MCF 10A (cell line): ENCODE data around the gene SLC1A1. TPM values are rescaled to one million over a fixed set of nuclear protein-coding genes. Genes with fewer than 3 reads are reported as not detected.
"Not testable (repeated sequence)": the region's sequence is repeated elsewhere in the genome, so short reads cannot be mapped to it uniquely, and the experiment has no call there.

Experiments used
- BruUV-seq: library from RNA; stranded (reverse); fragments of 400-500 nt; replicated peaks from 2 replicates; lab custom pipeline; 2021; lab: Mats Ljungman, UMichigan
- CTCF ChIA-PET: fragments of 300-600 bp; sonication (Branson Sonifier 250); formaldehyde crosslinking; extraction: SDS; loops from one replicate; lab custom pipeline; 2021; ENCODE audit warnings: antibody characterized with exemption, inconsistent platforms; lab: Yijun Ruan, JAX
- POLR2A ChIA-PET: fragments of 300-600, 350-650 bp; sonication (Branson Sonifier 250); formaldehyde crosslinking; extraction: SDS; loops from one replicate; lab custom pipeline; 2020; ENCODE audit warnings: antibody characterized with exemption, inconsistent platforms; lab: Yijun Ruan, JAX
- DNase-seq: peaks from one replicate; pipeline ENCODE4 v3.0.0-alpha.2; 2018; ENCODE audit not compliant: unreplicated experiment
- H3K27ac Mint-ChIP-seq: one replicate; pipeline ENCODE4 v1.8.0; 2022; ENCODE audit warnings: mild to moderate bottlenecking, low read depth, mixed read lengths; ENCODE audit not compliant: unreplicated experiment
- H3K27me3 Mint-ChIP-seq: one replicate; pipeline ENCODE4 v1.8.0; 2022; ENCODE audit warnings: mixed read lengths; ENCODE audit not compliant: insufficient read depth, unreplicated experiment
- H3K36me3 Mint-ChIP-seq: one replicate; pipeline ENCODE4 v1.8.0; 2022; ENCODE audit warnings: mild to moderate bottlenecking, moderate library complexity, mixed read lengths; ENCODE audit not compliant: insufficient read depth, unreplicated experiment
- H3K4me1 Mint-ChIP-seq: one replicate; pipeline ENCODE4 v1.8.0; 2022; ENCODE audit warnings: mixed read lengths; ENCODE audit not compliant: insufficient read depth, unreplicated experiment
- H3K4me3 Mint-ChIP-seq: one replicate; pipeline ENCODE4 v1.8.0; 2022; ENCODE audit warnings: mild to moderate bottlenecking, moderate library complexity, mixed read lengths; ENCODE audit not compliant: unreplicated experiment
- H3K9me3 Mint-ChIP-seq: one replicate; pipeline ENCODE4 v1.8.0; 2022; ENCODE audit warnings: mixed read lengths; ENCODE audit not compliant: unreplicated experiment
- CTCF ChIP-seq: fragments of 200-600 bp; IDR thresholded peaks from one replicate; pipeline ENCODE4 v1.8.0; 2022; ENCODE audit warnings: antibody characterized with exemption, mild to moderate bottlenecking; ENCODE audit not compliant: unreplicated experiment
- intact Hi-C: fragments of 100-400 bp; cut with micrococcal nuclease; formaldehyde crosslinking; loops from 2 replicates; pipeline ENCODE4 v1.14.1; 2022
- total RNA-seq: library from RNA; stranded (reverse); gene quantifications from 2 replicates; pipeline ENCODE4 v1.2.3, GENCODE V29; 2022

The SLC1A1 gene
- total RNA-seq, 1 experiment from 2014 or later: 0.16 TPM

GRCh38 chr9:4541281-4541680, 51.0 kb downstream of the SLC1A1 start:
- H3K4me3 Mint-ChIP-seq: no peak overlapping the region
- intact Hi-C loops: no loop called here
- H3K9me3 Mint-ChIP-seq: no peaks in the 10 kb centered on the region
- CTCF ChIA-PET: interaction anchor here (1.1 kb wide), 1 partner anchor 62 kb away, joined by 3 read pairs; no protein-coding TSS in a partner anchor
- no peak overlapping the region for H3K27ac Mint-ChIP-seq
- no peak for DNase-seq
- no peak for TF ChIP-seq CTCF
- H3K4me1 Mint-ChIP-seq: no peaks in the 10 kb centered on the region
- no peaks in the 10 kb centered on the region for H3K36me3 Mint-ChIP-seq
- no peaks in the 10 kb centered on the region for H3K27me3 Mint-ChIP-seq
- POLR2A ChIA-PET: interaction anchor here (0.6 kb wide), 1 partner anchor 541 kb away, joined by 3 read pairs; no protein-coding TSS in a partner anchor
- BruUV-seq: no TSS peak

- CTCF ChIA-PET: no interaction called here
- H3K27ac Mint-ChIP-seq: no peak overlapping the region
- no peaks in the 10 kb centered on the region for H3K27me3 Mint-ChIP-seq
- H3K9me3 Mint-ChIP-seq: no peaks in the 10 kb centered on the region
- intact Hi-C loops: no loop called here
- no peak for TF ChIP-seq CTCF
- DNase-seq: no peak
- H3K4me3 Mint-ChIP-seq: no peak overlapping the region
- POLR2A ChIA-PET: interaction anchor here (0.7 kb wide), 1 partner anchor 1029 kb away, joined by 3 read pairs; no protein-coding TSS in a partner anchor
- H3K4me1 Mint-ChIP-seq: no peaks in the 10 kb centered on the region
- BruUV-seq: no TSS peak
- no peaks in the 10 kb centered on the region for H3K36me3 Mint-ChIP-seq
These were observed 51.6 kb downstream of the SLC1A1 start for GRCh38 chr9:4541856-4542255.

GRCh38 chr9:4544714-4545113, 54.4 kb downstream of the SLC1A1 start:
- H3K36me3 Mint-ChIP-seq, H3K4me1 Mint-ChIP-seq, POLR2A ChIA-PET, H3K4me3 Mint-ChIP-seq, H3K27ac Mint-ChIP-seq, H3K9me3 Mint-ChIP-seq, intact Hi-C loops, H3K27me3 Mint-ChIP-seq, DNase-seq, BruUV-seq: not testable (repeated sequence)
- CTCF ChIA-PET: interaction anchor here (1.1 kb wide), 1 partner anchor 9 kb away, joined by 4 read pairs; no protein-coding TSS in a partner anchor

- Mint-ChIP-seq H3K4me1 (no peaks in the 10 kb centered on the region), H3K27ac (no peak overlapping the region), H3K36me3 (no peaks in the 10 kb centered on the region), H3K4me3 (no peak overlapping the region), H3K9me3 (no peaks in the 10 kb centered on the region), H3K27me3 (peaks cover 4% of the 10 kb centered on the region)
- no TSS peak for BruUV-seq
- ChIA-PET POLR2A (no interaction called here), CTCF (no interaction called here)
- DNase-seq: no peak
- no peak for TF ChIP-seq CTCF
- intact Hi-C loops: no loop called here
These were observed 56.7 kb downstream of the SLC1A1 start for GRCh38 chr9:4547016-4547415.
